Hepatocyte (in vitro differentiated cells): ENCODE data around the gene CNFN. TPM values are rescaled to one million over a fixed set of nuclear protein-coding genes. Genes with fewer than 3 reads are reported as not detected.

Source experiments
- DNase-seq: peaks from one replicate; pipeline ENCODE4 v3.0.0-alpha.2; 2016; ENCODE audit warnings: low spot score
- H2AFZ ChIP-seq: fragments of 200-600 bp; sonication (generic); 2 replicates; pipeline ENCODE4 v1.6.0; 2016; ENCODE audit warnings: antibody characterized with exemption, mild to moderate bottlenecking
- H3K27ac ChIP-seq: fragments of 200-600 bp; sonication (generic); 2 replicates; pipeline ENCODE4 v1.5.1; 2016; ENCODE audit warnings: mild to moderate bottlenecking
- H3K27me3 ChIP-seq: fragments of 200-600 bp; sonication (generic); 2 replicates; pipeline ENCODE4 v1.6.1; 2016
- H3K36me3 ChIP-seq: fragments of 200-600 bp; sonication (generic); replicated peaks from 2 replicates; pipeline ENCODE4 v1.5.1; 2016; ENCODE audit warnings: low read depth; ENCODE audit not compliant: insufficient read depth
- H3K4me1 ChIP-seq: fragments of 200-600 bp; sonication (generic); 2 replicates; pipeline ENCODE4 v1.5.1; 2016; ENCODE audit warnings: mild to moderate bottlenecking, moderate library complexity; ENCODE audit not compliant: insufficient read depth
- H3K4me2 ChIP-seq: fragments of 200-600 bp; sonication (generic); 2 replicates; pipeline ENCODE4 v1.6.0; 2016
- H3K4me3 ChIP-seq: fragments of 200-600 bp; sonication (generic); 2 replicates; pipeline ENCODE4 v1.5.1; 2016; ENCODE audit warnings: mild to moderate bottlenecking
- H3K79me2 ChIP-seq: fragments of 200-600 bp; sonication (generic); 2 replicates; pipeline ENCODE4 v1.6.0; 2017; ENCODE audit warnings: mild to moderate bottlenecking
- H3K9me2 ChIP-seq: fragments of 200-600 bp; sonication (generic); replicated peaks from 2 replicates; pipeline ENCODE4 v1.6.0; 2017; ENCODE audit warnings: mild to moderate bottlenecking; ENCODE audit not compliant: insufficient read depth
- H3K9me3 ChIP-seq: fragments of 200-600 bp; sonication (generic); 2 replicates; pipeline ENCODE4 v1.5.1; 2016; ENCODE audit warnings: low read depth, mild to moderate bottlenecking
- H4K20me1 ChIP-seq: fragments of 200-600 bp; sonication (generic); 2 replicates; pipeline ENCODE4 v1.6.0; 2016; ENCODE audit warnings: mild to moderate bottlenecking; ENCODE audit not compliant: insufficient read depth, poor library complexity, severe bottlenecking
- CTCF ChIP-seq: fragments of 200-600 bp; sonication (generic); IDR thresholded peaks from 2 replicates; pipeline ENCODE4 v1.5.1; 2016; ENCODE audit warnings: antibody characterized with exemption, mild to moderate bottlenecking; ENCODE audit not compliant: poor library complexity
- EZH2 ChIP-seq: fragments of 200-600 bp; sonication (generic); IDR thresholded peaks from 2 replicates; pipeline ENCODE4 v1.6.1; 2016; ENCODE audit warnings: antibody characterized with exemption, mild to moderate bottlenecking, borderline replicate concordance
- EZH2phosphoT487 ChIP-seq: fragments of 200-600 bp; sonication (generic); IDR thresholded peaks from one replicate; pipeline ENCODE4 v1.6.1; 2018; ENCODE audit warnings: antibody characterized with exemption, mild to moderate bottlenecking, low read depth, moderate library complexity; ENCODE audit not compliant: unreplicated experiment, severe bottlenecking
- WGBS: methylation state at CpG from one replicate; pipeline ENCODE4 v1.1.6; 2016; ENCODE audit warnings: low lambda C conversion rate; ENCODE audit errors: missing lambda C conversion rate; 5-methylcytosine and 5-hydroxymethylcytosine counted together
- polyA plus RNA-seq: library from polyadenylated mRNA; unstranded; fragments of >200 nt; fragmentation: Nextera tagmentation; extraction: Ambion mirVana; gene quantifications from 2 replicates; pipeline ENCODE4 v1.2.1, GENCODE V29; 2016
- total RNA-seq: library from RNA; depleted of rRNA; stranded (reverse); fragments of >200 nt; gene quantifications from 2 replicates; pipeline ENCODE4 v1.2.3, GENCODE V29; 2014

The CNFN gene
- total and polyA plus RNA-seq, 2 experiments from 2014 or later, result 0.93 to 8.3 TPM

GRCh38 chr19:42400404-42400803, 10.3 kb upstream of the CNFN start:
- no peak for TF ChIP-seq EZH2
- no peak for TF ChIP-seq CTCF
- TF ChIP-seq EZH2phosphoT487, result no peak
- H3K4me2 ChIP-seq, result no peak overlapping the region
- H3K9me2 ChIP-seq, result no peaks in the 10 kb centered on the region
- 100% methylated on average over 1 of the region's 1 CpG for WGBS
- no peak for DNase-seq
- H2AFZ ChIP-seq, result no peak overlapping the region
- no peaks in the 10 kb centered on the region for H3K36me3 ChIP-seq
- H3K27ac ChIP-seq, result no peak overlapping the region
- peaks cover 12% of the 10 kb centered on the region for H3K4me1 ChIP-seq
- no peaks in the 10 kb centered on the region for H3K27me3 ChIP-seq
- no peaks in the 10 kb centered on the region for H3K9me3 ChIP-seq
- no peaks in the 10 kb centered on the region for H4K20me1 ChIP-seq
- no peak overlapping the region for H3K4me3 ChIP-seq
- H3K79me2 ChIP-seq, result peaks cover 7% of the 10 kb centered on the region

- WGBS, result 27% methylated on average over 25 of the region's 25 CpGs
- Histone ChIP-seq H3K27me3 (no peaks in the 10 kb centered on the region), H3K36me3 (no peaks in the 10 kb centered on the region), H3K9me2 (no peaks in the 10 kb centered on the region), H3K4me1 (peaks cover 12% of the 10 kb centered on the region), H3K27ac (peak overlapping the region; percentile 81), H4K20me1 (no peaks in the 10 kb centered on the region), H3K9me3 (no peaks in the 10 kb centered on the region), H3K4me3 (peak overlapping the region; percentile 8), H3K79me2 (peaks cover 7% of the 10 kb centered on the region), H2AFZ (peak overlapping the region; percentile 51), H3K4me2 (peak overlapping the region; percentile 88)
- TF ChIP-seq CTCF (no peak), EZH2 (no peak), EZH2phosphoT487 (no peak)
- no peak for DNase-seq
These were observed 7.4 kb upstream of the CNFN start for GRCh38 chr19:42397263-42398166.

- peak; percentile 98 for DNase-seq
- peak overlapping the region; percentile 81 for H3K27ac ChIP-seq
- peak overlapping the region; percentile 88 for H3K4me2 ChIP-seq
- peaks cover 5% of the 10 kb centered on the region for H3K27me3 ChIP-seq
- no peaks in the 10 kb centered on the region for H3K9me2 ChIP-seq
- peak overlapping the region; percentile 51 for H2AFZ ChIP-seq
- H3K9me3 ChIP-seq, result no peaks in the 10 kb centered on the region
- H3K36me3 ChIP-seq, result no peaks in the 10 kb centered on the region
- H3K79me2 ChIP-seq, result peaks cover 7% of the 10 kb centered on the region
- no peaks in the 10 kb centered on the region for H4K20me1 ChIP-seq
- TF ChIP-seq CTCF, result no peak
- no peak for TF ChIP-seq EZH2
- no peak for TF ChIP-seq EZH2phosphoT487
- WGBS, result 4% methylated on average over 42 of the region's 42 CpGs
- peak overlapping the region; percentile 15 for H3K4me3 ChIP-seq
- peaks cover 12% of the 10 kb centered on the region for H3K4me1 ChIP-seq
These were observed 6.5 kb upstream of the CNFN start for GRCh38 chr19:42396381-42397262.
